A549 (cell line): ENCODE data around the gene PIP4K2B. TPM values are rescaled to one million over a fixed set of nuclear protein-coding genes. Genes with fewer than 3 reads are reported as not detected.

Source experiments
- ATAC-seq, 2 experiments: fragments of 200-7000 bp in 1 of 2; fragments of >200 bp in 1 of 2; cut with Nextera tagmentation in 1 of 2; cut with Tn5 transposase in 1 of 2; 3 replicates each; pipeline versions ENCODE4 v1.8.0 to v1.9.1; 2018 to 2020; ENCODE audit warnings: mild to moderate bottlenecking in 1 of 2, moderate library complexity in 1 of 2
- CTCF ChIA-PET: fragments of 300-600 bp; sonication (Branson Sonifier 250); formaldehyde crosslinking; extraction: SDS; loops from one replicate; lab custom pipeline; 2021; ENCODE audit warnings: antibody characterized with exemption, inconsistent platforms; lab: Yijun Ruan, JAX
- POLR2A ChIA-PET: fragments of 350-600 bp; formaldehyde crosslinking; extraction: SDS; loops from one replicate; lab custom pipeline; 2021; ENCODE audit warnings: antibody characterized with exemption, inconsistent platforms; lab: Yijun Ruan, JAX
- DNase-seq, 2 experiments: peaks; one replicate each; pipeline versions ENCODE4 v3.0.0 to v3.0.0-alpha.2; 2011 to 2016; ENCODE audit warnings: low read depth in 1 of 2, low spot score in 1 of 2
- FAIRE-seq: peaks from 2 replicates; lab custom pipeline; 2011; peaks lifted over from hg19 to GRCh38; lab: Jason Lieb, UNC
- H3K27ac ChIP-seq, 2 experiments: fragments of >200 bp; sonication (Bioruptor Twin); formaldehyde crosslinking; 3 replicates each; pipeline ENCODE4 v1.5.1; 2016 to 2017
- H3K4me1 ChIP-seq: fragments of >200 bp; sonication (Bioruptor Twin); formaldehyde crosslinking; 3 replicates; pipeline ENCODE4 v1.6.1; 2016
- H3K4me2 ChIP-seq: fragments of >200 bp; sonication (Bioruptor Twin); formaldehyde crosslinking; 3 replicates; pipeline ENCODE4 v1.6.1; 2016
- H3K4me3 ChIP-seq: fragments of >200 bp; sonication (Bioruptor Twin); formaldehyde crosslinking; 3 replicates; pipeline ENCODE4 v1.5.1; 2016
- H3K9me3 ChIP-seq: fragments of >200 bp; sonication (Bioruptor Twin); formaldehyde crosslinking; 3 replicates; pipeline ENCODE4 v1.6.1; 2016
- CBX2 ChIP-seq: fragments of 200-600 bp; sonication (generic); IDR thresholded peaks from 2 replicates; pipeline ENCODE4 v1.6.1; 2016; ENCODE audit warnings: low read depth, mild to moderate bottlenecking, borderline replicate concordance
- CHD2 ChIP-seq: fragments of 150-350 bp; IDR thresholded peaks from 2 replicates; pipeline ENCODE4 v1.6.1; 2014; ENCODE audit warnings: low read length; ENCODE audit not compliant: partially characterized antibody
- CHD4 ChIP-seq: fragments of 200-600 bp; sonication (generic); IDR thresholded peaks from 2 replicates; pipeline ENCODE4 v1.6.1; 2016; ENCODE audit warnings: antibody characterized with exemption, mild to moderate bottlenecking, borderline replicate concordance
- EHF ChIP-seq: fragments of 250-450 bp; sonication (Bioruptor Pico); IDR thresholded peaks from 2 replicates; pipeline ENCODE4 v1.5.0; 2020; ENCODE audit warnings: mild to moderate bottlenecking
- EHMT2 ChIP-seq: fragments of 200-600 bp; sonication (generic); IDR thresholded peaks from 2 replicates; pipeline ENCODE4 v1.6.1; 2016; ENCODE audit warnings: antibody characterized with exemption, low read depth, mild to moderate bottlenecking, moderate library complexity
- EP300 ChIP-seq, 2 experiments: fragments of >200 bp; sonication (Bioruptor Twin); formaldehyde crosslinking; IDR thresholded peaks; 2 replicates in 1 of 2; 3 replicates in 1 of 2; pipeline ENCODE4 v1.6.1; 2016 to 2017
- FOSL2 ChIP-seq, 2 experiments: fragments of 450-650 bp in 1 of 2; fragments of >200 bp in 1 of 2; sonication (Bioruptor Twin) in 1 of 2; formaldehyde crosslinking; IDR thresholded peaks; 2 replicates each; pipeline versions ENCODE4 v1.5.0 to v1.6.1; 2016 to 2020; ENCODE audit warnings: mild to moderate bottlenecking in 1 of 2, moderate library complexity in 1 of 2
- HEYL ChIP-seq: fragments of 250-450 bp; sonication (Bioruptor Pico); IDR thresholded peaks from 2 replicates; pipeline ENCODE4 v1.8.0; 2021; ENCODE audit warnings: mild to moderate bottlenecking, moderate library complexity
- MAZ ChIP-seq: fragments of 150-350 bp; IDR thresholded peaks from 2 replicates; pipeline ENCODE4 v1.6.1; 2014; ENCODE audit warnings: antibody characterized with exemption, low read depth, low read length, borderline replicate concordance
- MYC ChIP-seq: IDR thresholded peaks from 2 replicates; pipeline ENCODE4 v1.6.1; 2012; ENCODE audit warnings: mild to moderate bottlenecking, inconsistent platforms, low read length, improper control_type of control experiment, borderline replicate concordance
- NPAS2 ChIP-seq: fragments of 250-450 bp; sonication (Bioruptor Pico); IDR thresholded peaks from 2 replicates; pipeline ENCODE4 v1.8.0; 2022; ENCODE audit warnings: mild to moderate bottlenecking, moderate library complexity, borderline replicate concordance
- RFX5 ChIP-seq: fragments of 450-650 bp; IDR thresholded peaks from 2 replicates; pipeline ENCODE4 v1.7.1; 2014; ENCODE audit warnings: antibody characterized with exemption, mild to moderate bottlenecking, moderate library complexity
- TFCP2L1 ChIP-seq: fragments of 250-450 bp; sonication (Bioruptor Pico); IDR thresholded peaks from 2 replicates; pipeline ENCODE4 v1.5.0; 2021; ENCODE audit warnings: mild to moderate bottlenecking
- ZFP36 ChIP-seq: fragments of 450-650 bp; IDR thresholded peaks from 2 replicates; pipeline ENCODE4 v1.6.1; 2014; ENCODE audit warnings: borderline replicate concordance; ENCODE audit not compliant: partially characterized antibody
- ZNF302 ChIP-seq: fragments of 250-450 bp; sonication (Bioruptor Pico); IDR thresholded peaks from 2 replicates; pipeline ENCODE4 v1.9.0; 2021; ENCODE audit warnings: inconsistent platforms, mild to moderate bottlenecking, moderate library complexity
- WGBS: methylation state at CpG from one replicate; pipeline ENCODE4 v1.1.6; 2017; ENCODE audit errors: missing lambda C conversion rate; 5-methylcytosine and 5-hydroxymethylcytosine counted together
- polyA plus RNA-seq, 4 experiments: library from polyadenylated mRNA; depleted of rRNA in 3 of 4; stranded (reverse); fragments of >200 nt; fragmentation: RNase III in 1 of 4; extraction: RNeasy Plus Mini Kit Qiagen cat#74134 plus additional on column Dnase treatment in 1 of 4; gene quantifications; 2 replicates in 3 of 4; 3 replicates in 1 of 4; pipeline ENCODE4 v1.2.3, GENCODE V29; 2011 to 2017
- TF ChIP-seq, protein P1 (sequence below): fragments of >200 bp; sonication (Bioruptor Twin); formaldehyde crosslinking; IDR thresholded peaks from 2 replicates; pipeline ENCODE4 v1.6.1; 2016
- TF ChIP-seq, protein P2 (sequence below): fragments of 150-350 bp; IDR thresholded peaks from 2 replicates; pipeline ENCODE4 v1.6.1; 2014; ENCODE audit warnings: low read depth, mild to moderate bottlenecking, low read length
- TF ChIP-seq, protein P3 (sequence below): fragments of >200 bp; sonication (Bioruptor Twin); formaldehyde crosslinking; IDR thresholded peaks from 3 replicates; pipeline ENCODE4 v1.5.1; 2016
- TF ChIP-seq, protein P4 (sequence below): fragments of 200-600 bp; sonication (generic); IDR thresholded peaks from 2 replicates; pipeline ENCODE4 v1.6.1; 2016; ENCODE audit warnings: antibody characterized with exemption, mild to moderate bottlenecking, moderate library complexity
- TF ChIP-seq, protein P5 (sequence below): IDR thresholded peaks from 2 replicates; pipeline ENCODE4 v1.6.1; 2012

PIP4K2B gene
- polyA plus RNA-seq, 2 of the 4 experiments (the other 2 are of a cell fraction) = 40.3 to 53.7 TPM

DNA sequence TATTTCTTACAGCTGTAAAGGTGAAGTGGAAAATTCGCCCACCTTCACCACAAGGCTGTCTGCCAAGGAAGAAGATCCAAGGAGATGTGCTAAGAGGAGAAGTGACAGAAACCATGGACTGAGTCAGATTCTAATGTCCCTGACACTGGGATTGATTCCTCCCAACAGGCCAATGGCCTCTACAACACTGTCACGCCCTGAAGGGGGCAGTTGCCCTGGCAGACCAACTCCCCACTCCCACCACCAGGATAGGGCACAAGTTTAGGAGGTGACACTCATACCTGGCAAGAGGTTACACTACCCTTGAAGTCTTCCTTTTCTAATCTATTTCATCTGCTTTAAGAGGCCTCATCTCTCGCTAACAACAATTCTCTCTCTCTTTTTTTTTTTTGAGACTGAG lies 16.1 kb downstream of the PIP4K2B start:
- Histone ChIP-seq H3K4me1 (no peaks in the 10 kb centered on the region), H3K4me2 (no peak overlapping the region), H3K4me3 (no peak overlapping the region), H3K9me3 (no peaks in the 10 kb centered on the region)
- CTCF ChIA-PET = interaction anchor here (0.6 kb wide), 1 partner anchor 37 kb away, joined by 3 read pairs; no protein-coding TSS in a partner anchor
- no peak for FAIRE-seq
- WGBS = 89% methylated on average over 3 of the region's 3 CpGs
- TF ChIP-seq FOSL2 (IDR thresholded peaks at IDR 0.05) (no peak), FOSL2 (CRISPR knock-in tag; IDR thresholded peaks at IDR 0.05) (no peak), TFCP2L1 (CRISPR knock-in tag) (no peak), EP300 (IDR thresholded peaks at IDR 0.05) (no peak), ZFP36 (no peak), MAZ (no peak), NPAS2 (CRISPR knock-in tag) (no peak), RFX5 (no peak), CHD2 (no peak), EHMT2 (no peak), CBX2 (no peak), HEYL (CRISPR knock-in tag) (no peak), EHF (no peak), ZNF302 (no peak)
- TF ChIP-seq, protein P1, sequence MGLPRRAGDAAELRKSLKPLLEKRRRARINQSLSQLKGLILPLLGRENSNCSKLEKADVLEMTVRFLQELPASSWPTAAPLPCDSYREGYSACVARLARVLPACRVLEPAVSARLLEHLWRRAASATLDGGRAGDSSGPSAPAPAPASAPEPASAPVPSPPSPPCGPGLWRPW = no peak
- TF ChIP-seq, protein P2, sequence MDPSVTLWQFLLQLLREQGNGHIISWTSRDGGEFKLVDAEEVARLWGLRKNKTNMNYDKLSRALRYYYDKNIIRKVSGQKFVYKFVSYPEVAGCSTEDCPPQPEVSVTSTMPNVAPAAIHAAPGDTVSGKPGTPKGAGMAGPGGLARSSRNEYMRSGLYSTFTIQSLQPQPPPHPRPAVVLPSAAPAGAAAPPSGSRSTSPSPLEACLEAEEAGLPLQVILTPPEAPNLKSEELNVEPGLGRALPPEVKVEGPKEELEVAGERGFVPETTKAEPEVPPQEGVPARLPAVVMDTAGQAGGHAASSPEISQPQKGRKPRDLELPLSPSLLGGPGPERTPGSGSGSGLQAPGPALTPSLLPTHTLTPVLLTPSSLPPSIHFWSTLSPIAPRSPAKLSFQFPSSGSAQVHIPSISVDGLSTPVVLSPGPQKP = no peak
- TF ChIP-seq, protein P3, sequence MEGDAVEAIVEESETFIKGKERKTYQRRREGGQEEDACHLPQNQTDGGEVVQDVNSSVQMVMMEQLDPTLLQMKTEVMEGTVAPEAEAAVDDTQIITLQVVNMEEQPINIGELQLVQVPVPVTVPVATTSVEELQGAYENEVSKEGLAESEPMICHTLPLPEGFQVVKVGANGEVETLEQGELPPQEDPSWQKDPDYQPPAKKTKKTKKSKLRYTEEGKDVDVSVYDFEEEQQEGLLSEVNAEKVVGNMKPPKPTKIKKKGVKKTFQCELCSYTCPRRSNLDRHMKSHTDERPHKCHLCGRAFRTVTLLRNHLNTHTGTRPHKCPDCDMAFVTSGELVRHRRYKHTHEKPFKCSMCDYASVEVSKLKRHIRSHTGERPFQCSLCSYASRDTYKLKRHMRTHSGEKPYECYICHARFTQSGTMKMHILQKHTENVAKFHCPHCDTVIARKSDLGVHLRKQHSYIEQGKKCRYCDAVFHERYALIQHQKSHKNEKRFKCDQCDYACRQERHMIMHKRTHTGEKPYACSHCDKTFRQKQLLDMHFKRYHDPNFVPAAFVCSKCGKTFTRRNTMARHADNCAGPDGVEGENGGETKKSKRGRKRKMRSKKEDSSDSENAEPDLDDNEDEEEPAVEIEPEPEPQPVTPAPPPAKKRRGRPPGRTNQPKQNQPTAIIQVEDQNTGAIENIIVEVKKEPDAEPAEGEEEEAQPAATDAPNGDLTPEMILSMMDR = no peak
- TF ChIP-seq, all 56 proteins: peak for 0
- ATAC-seq (peak in 1 of 2 experiments; percentile 46; a peak in 2 of 6 replicates), DNase-seq (no peak)
- POLR2A ChIA-PET = no interaction called here
- H3K27ac ChIP-seq = no peak overlapping the region

DNA sequence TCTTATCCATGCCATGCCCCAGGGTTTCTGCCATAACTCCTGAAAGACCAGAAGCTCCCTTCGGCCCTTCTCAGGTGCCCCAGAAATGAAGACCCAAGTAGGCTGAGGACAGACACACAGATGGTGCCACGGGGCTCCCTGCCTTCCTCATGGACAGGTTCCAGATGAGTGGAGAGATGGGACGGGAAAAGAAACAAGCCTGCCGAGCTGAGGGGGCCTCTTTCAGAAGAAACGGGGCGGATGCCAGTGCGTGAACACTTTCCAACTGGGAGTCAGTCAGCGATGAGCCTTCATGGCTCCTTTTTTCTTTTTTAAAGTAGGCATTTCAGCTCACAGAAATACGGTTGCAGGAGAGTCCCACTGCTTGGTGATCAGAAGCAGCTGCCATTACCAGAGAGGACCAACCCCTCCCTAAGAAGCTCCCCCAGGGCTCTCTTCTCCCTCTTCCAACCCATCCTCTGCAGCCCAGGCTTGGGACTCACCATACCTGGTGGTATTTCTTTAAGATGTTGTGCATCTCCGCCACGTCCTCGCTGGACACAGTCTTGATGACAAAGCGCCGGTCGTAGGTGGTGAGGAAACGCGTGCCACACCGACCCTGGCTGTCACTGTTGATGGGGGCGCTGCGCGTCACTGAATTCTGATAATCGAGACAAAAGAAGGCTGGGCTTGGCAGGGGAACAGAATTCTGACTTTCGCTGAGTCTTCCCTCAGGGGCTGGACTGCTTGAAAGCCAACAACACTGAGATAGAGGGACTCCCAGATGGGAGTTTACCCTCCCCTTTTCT lies 19.2 kb downstream of the PIP4K2B start:
- POLR2A ChIA-PET = interaction anchor here (0.9 kb wide), 1 partner anchor 28 kb away, joined by 3 read pairs; the partner anchor contains the start of gene PSMB3
- H3K27ac ChIP-seq = no peak overlapping the region
- H3K4me1 ChIP-seq = no peaks in the 10 kb centered on the region
- no peak for ATAC-seq
- H3K4me2 ChIP-seq = no peak overlapping the region
- 92% methylated on average over 23 of the region's 23 CpGs for WGBS
- no peak for DNase-seq
- no peaks in the 10 kb centered on the region for H3K9me3 ChIP-seq
- CTCF ChIA-PET = interaction anchor here (0.5 to 1.9 kb wide), 8 partner anchors 10 to 74 kb away, joined by 3 to 4 read pairs (median 4); partner anchors contain the start of gene CISD3
- no peak for FAIRE-seq
- H3K4me3 ChIP-seq = no peak overlapping the region
- TF ChIP-seq, protein P2 = no peak
- TF ChIP-seq, protein P4, sequence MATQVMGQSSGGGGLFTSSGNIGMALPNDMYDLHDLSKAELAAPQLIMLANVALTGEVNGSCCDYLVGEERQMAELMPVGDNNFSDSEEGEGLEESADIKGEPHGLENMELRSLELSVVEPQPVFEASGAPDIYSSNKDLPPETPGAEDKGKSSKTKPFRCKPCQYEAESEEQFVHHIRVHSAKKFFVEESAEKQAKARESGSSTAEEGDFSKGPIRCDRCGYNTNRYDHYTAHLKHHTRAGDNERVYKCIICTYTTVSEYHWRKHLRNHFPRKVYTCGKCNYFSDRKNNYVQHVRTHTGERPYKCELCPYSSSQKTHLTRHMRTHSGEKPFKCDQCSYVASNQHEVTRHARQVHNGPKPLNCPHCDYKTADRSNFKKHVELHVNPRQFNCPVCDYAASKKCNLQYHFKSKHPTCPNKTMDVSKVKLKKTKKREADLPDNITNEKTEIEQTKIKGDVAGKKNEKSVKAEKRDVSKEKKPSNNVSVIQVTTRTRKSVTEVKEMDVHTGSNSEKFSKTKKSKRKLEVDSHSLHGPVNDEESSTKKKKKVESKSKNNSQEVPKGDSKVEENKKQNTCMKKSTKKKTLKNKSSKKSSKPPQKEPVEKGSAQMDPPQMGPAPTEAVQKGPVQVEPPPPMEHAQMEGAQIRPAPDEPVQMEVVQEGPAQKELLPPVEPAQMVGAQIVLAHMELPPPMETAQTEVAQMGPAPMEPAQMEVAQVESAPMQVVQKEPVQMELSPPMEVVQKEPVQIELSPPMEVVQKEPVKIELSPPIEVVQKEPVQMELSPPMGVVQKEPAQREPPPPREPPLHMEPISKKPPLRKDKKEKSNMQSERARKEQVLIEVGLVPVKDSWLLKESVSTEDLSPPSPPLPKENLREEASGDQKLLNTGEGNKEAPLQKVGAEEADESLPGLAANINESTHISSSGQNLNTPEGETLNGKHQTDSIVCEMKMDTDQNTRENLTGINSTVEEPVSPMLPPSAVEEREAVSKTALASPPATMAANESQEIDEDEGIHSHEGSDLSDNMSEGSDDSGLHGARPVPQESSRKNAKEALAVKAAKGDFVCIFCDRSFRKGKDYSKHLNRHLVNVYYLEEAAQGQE = no peak
- TF ChIP-seq, protein P3 = no peak
- TF ChIP-seq, protein P5, sequence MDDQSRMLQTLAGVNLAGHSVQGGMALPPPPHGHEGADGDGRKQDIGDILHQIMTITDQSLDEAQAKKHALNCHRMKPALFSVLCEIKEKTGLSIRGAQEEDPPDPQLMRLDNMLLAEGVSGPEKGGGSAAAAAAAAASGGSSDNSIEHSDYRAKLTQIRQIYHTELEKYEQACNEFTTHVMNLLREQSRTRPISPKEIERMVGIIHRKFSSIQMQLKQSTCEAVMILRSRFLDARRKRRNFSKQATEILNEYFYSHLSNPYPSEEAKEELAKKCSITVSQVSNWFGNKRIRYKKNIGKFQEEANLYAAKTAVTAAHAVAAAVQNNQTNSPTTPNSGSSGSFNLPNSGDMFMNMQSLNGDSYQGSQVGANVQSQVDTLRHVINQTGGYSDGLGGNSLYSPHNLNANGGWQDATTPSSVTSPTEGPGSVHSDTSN = no peak
- TF ChIP-seq MYC (no peak), CHD4 (no peak)
